Keratinocyte (primary cell): Measurements from ENCODE around the gene LRRC8D. TPM values are rescaled to one million over a fixed set of nuclear protein-coding genes. Genes with fewer than 3 reads are reported as not detected.

Experiments
- DNase-seq: peaks from one replicate; pipeline ENCODE4 v3.0.0-alpha.2; 2011; ENCODE audit warnings: low read depth, missing footprints, low spot score
- FAIRE-seq: peaks from 2 replicates; lab custom pipeline; 2011; peaks lifted over from hg19 to GRCh38; lab: Jason Lieb, UNC
- H2AFZ ChIP-seq: 2 replicates; pipeline ENCODE4 v1.6.0; 2012; ENCODE audit warnings: low read length, control low read depth, inconsistent platforms; ENCODE audit not compliant: control insufficient read depth
- H3K27ac ChIP-seq: 2 replicates; pipeline ENCODE4 v1.5.1; 2011; ENCODE audit warnings: low read length; ENCODE audit not compliant: control insufficient read depth, insufficient read depth
- H3K27me3 ChIP-seq: 3 replicates; pipeline ENCODE4 v1.6.0; 2011; ENCODE audit warnings: low read length; ENCODE audit not compliant: control insufficient read depth, insufficient read depth; ENCODE audit errors: extremely low read depth
- H3K36me3 ChIP-seq, 2 experiments: 2 replicates in 1 of 2; 3 replicates in 1 of 2; pipeline ENCODE4 v1.5.1; 2011; ENCODE audit warnings: low read length in 2 of 2, mild to moderate bottlenecking in 1 of 2; ENCODE audit not compliant: control insufficient read depth in 2 of 2, insufficient read depth in 2 of 2; ENCODE audit errors: extremely low read depth in 1 of 2
- H3K4me1 ChIP-seq: 3 replicates; pipeline ENCODE4 v1.5.1; 2011; ENCODE audit warnings: low read length; ENCODE audit not compliant: control insufficient read depth, insufficient read depth; ENCODE audit errors: extremely low read depth
- H3K4me2 ChIP-seq: 3 replicates; pipeline ENCODE4 v1.6.0; 2011; ENCODE audit warnings: low read depth, low read length; ENCODE audit not compliant: control insufficient read depth, insufficient read depth; ENCODE audit errors: extremely low read depth
- H3K4me3 ChIP-seq, 3 experiments: fragments of 200-600 bp in 1 of 3; sonication (generic) in 1 of 3; 2 replicates in 2 of 3; 3 replicates in 1 of 3; pipeline ENCODE4 v1.5.1; 2011 to 2016; ENCODE audit warnings: low read length in 3 of 3, mild to moderate bottlenecking in 3 of 3, control low read depth in 2 of 3, inconsistent platforms in 1 of 3, low read depth in 1 of 3, mixed read lengths in 1 of 3, mixed run types in 1 of 3, moderate library complexity in 1 of 3; ENCODE audit not compliant: control insufficient read depth in 2 of 3, insufficient read depth in 2 of 3; ENCODE audit errors: extremely low read depth in 1 of 3
- H3K79me2 ChIP-seq: 2 replicates; pipeline ENCODE4 v1.6.0; 2012; ENCODE audit warnings: low read length; ENCODE audit not compliant: control insufficient read depth, insufficient read depth
- H3K9ac ChIP-seq: 3 replicates; pipeline ENCODE4 v1.6.0; 2011; ENCODE audit warnings: low read length; ENCODE audit not compliant: control insufficient read depth, insufficient read depth; ENCODE audit errors: extremely low read depth
- H3K9me1 ChIP-seq: 3 replicates; pipeline ENCODE4 v1.6.0; 2011; ENCODE audit warnings: low read length; ENCODE audit not compliant: control insufficient read depth, insufficient read depth; ENCODE audit errors: extremely low read depth
- H3K9me3 ChIP-seq: 2 replicates; pipeline ENCODE4 v1.5.1; 2012; ENCODE audit warnings: low read depth, low read length; ENCODE audit not compliant: control insufficient read depth
- H4K20me1 ChIP-seq: 3 replicates; pipeline ENCODE4 v1.6.0; 2011; ENCODE audit warnings: low read length; ENCODE audit not compliant: control insufficient read depth, insufficient read depth; ENCODE audit errors: extremely low read depth
- EZH2 ChIP-seq: IDR thresholded peaks from one replicate; pipeline ENCODE4 v1.6.1; 2012; ENCODE audit warnings: inconsistent platforms, mild to moderate bottlenecking, low read length, moderate library complexity
- dilution Hi-C: fragments of 300-500 bp; cut with MboI; formaldehyde crosslinking; loops from one replicate; pipeline ENCODE4 v1.7.0; 2020; ENCODE audit warnings: low sequenced_read_pairs; ENCODE audit not compliant: extremely low pct_ligation_motif_present
- polyA plus RNA-seq, 5 experiments: library from polyadenylated mRNA; depleted of rRNA in 3 of 5; stranded (reverse) in 3 of 5; stranded (forward) in 1 of 5; unstranded in 1 of 5; fragments of >200 nt; gene quantifications; 1 replicate in 1 of 5; 2 replicates in 3 of 5; 3 replicates in 1 of 5; pipeline versions ENCODE4 v1.2.1 to v1.2.3, GENCODE V29; 2011 to 2012; ENCODE audit warnings: missing spikeins in 2 of 5, low read depth in 1 of 5, low replicate concordance in 1 of 5
- TF ChIP-seq, protein P1 (sequence below), 3 experiments: IDR thresholded peaks in 1 of 3; conservative IDR thresholded peaks in 1 of 3; optimal IDR thresholded peaks in 1 of 3; 2 replicates in 2 of 3; 3 replicates in 1 of 3; pipeline versions ENCODE3 to v1.5.1; 2011; ENCODE audit warnings: low read length in 3 of 3, mild to moderate bottlenecking in 3 of 3, moderate library complexity in 2 of 3, control low read depth in 1 of 3, inconsistent platforms in 1 of 3; ENCODE audit not compliant: insufficient read depth in 2 of 3; ENCODE audit errors: extremely low read depth in 1 of 3

Gene LRRC8D
- polyA plus RNA-seq, 1 donor (not counting 4 experiments of a cell fraction or from before 2014, with no cell fraction given) = 54.7 TPM

- no peak for FAIRE-seq
- TF ChIP-seq EZH2 = no peak
- TF ChIP-seq, protein P1, sequence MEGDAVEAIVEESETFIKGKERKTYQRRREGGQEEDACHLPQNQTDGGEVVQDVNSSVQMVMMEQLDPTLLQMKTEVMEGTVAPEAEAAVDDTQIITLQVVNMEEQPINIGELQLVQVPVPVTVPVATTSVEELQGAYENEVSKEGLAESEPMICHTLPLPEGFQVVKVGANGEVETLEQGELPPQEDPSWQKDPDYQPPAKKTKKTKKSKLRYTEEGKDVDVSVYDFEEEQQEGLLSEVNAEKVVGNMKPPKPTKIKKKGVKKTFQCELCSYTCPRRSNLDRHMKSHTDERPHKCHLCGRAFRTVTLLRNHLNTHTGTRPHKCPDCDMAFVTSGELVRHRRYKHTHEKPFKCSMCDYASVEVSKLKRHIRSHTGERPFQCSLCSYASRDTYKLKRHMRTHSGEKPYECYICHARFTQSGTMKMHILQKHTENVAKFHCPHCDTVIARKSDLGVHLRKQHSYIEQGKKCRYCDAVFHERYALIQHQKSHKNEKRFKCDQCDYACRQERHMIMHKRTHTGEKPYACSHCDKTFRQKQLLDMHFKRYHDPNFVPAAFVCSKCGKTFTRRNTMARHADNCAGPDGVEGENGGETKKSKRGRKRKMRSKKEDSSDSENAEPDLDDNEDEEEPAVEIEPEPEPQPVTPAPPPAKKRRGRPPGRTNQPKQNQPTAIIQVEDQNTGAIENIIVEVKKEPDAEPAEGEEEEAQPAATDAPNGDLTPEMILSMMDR (optimal IDR thresholded peaks at IDR 0.05 in 1 of 3, IDR thresholded peaks at IDR 0.05 in 1 of 3, conservative IDR thresholded peaks at IDR 0.05 in 1 of 3; ENCODE audit: extremely low read depth in 1 of 3, insufficient read depth in 2 of 3, low read length in 3 of 3) = no peak
- no peak for DNase-seq
- dilution Hi-C loops = no loop called here
- Histone ChIP-seq H3K36me3 (no peaks in the 10 kb centered on the region), H3K4me2 (no peak overlapping the region), H3K27me3 (no peaks in the 10 kb centered on the region), H4K20me1 (no peaks in the 10 kb centered on the region), H2AFZ (no peak overlapping the region), H3K27ac (no peak overlapping the region), H3K4me3 (no peak overlapping the region), H3K4me1 (peaks cover 14% of the 10 kb centered on the region), H3K9me3 (no peaks in the 10 kb centered on the region), H3K9me1 (no peaks in the 10 kb centered on the region), H3K9ac (no peak overlapping the region), H3K79me2 (no peaks in the 10 kb centered on the region)
Measured at GRCh38 chr1:89809556-89809955, 11.3 kb upstream of the LRRC8D start.

- no peak overlapping the region for H3K27ac ChIP-seq
- FAIRE-seq (no peak), DNase-seq (no peak)
- no peak overlapping the region for H3K9ac ChIP-seq
- no peak overlapping the region for H2AFZ ChIP-seq
- no peak overlapping the region for H3K4me3 ChIP-seq
- H3K4me2 ChIP-seq = no peak overlapping the region
- H3K9me3 ChIP-seq = no peaks in the 10 kb centered on the region
- dilution Hi-C loops = no loop called here
- TF ChIP-seq, protein P1 (optimal IDR thresholded peaks at IDR 0.05 in 1 of 3, IDR thresholded peaks at IDR 0.05 in 1 of 3, conservative IDR thresholded peaks at IDR 0.05 in 1 of 3; ENCODE audit: extremely low read depth in 1 of 3, insufficient read depth in 2 of 3, low read length in 3 of 3) = no peak
- no peak for TF ChIP-seq EZH2
- H3K79me2 ChIP-seq = no peaks in the 10 kb centered on the region
- H4K20me1 ChIP-seq = no peaks in the 10 kb centered on the region
- no peaks in the 10 kb centered on the region for H3K9me1 ChIP-seq
- no peaks in the 10 kb centered on the region for H3K27me3 ChIP-seq
- peaks cover 14% of the 10 kb centered on the region for H3K4me1 ChIP-seq
- no peaks in the 10 kb centered on the region for H3K36me3 ChIP-seq
Measured at GRCh38 chr1:89810302-89810701, 10.5 kb upstream of the LRRC8D start.
